Thyroid gland (tissue), 4 donors: ENCODE data around the gene TMEM127.

Experiments
- CTCF ChIP-seq, 6 experiments: fragments of 200-600 bp in 3 of 6; fragments of 450-650 bp in 3 of 6; sonication (generic) in 3 of 6; IDR thresholded peaks; one replicate each; pipeline ENCODE4 v1.5.1; 2016 to 2019; ENCODE audit warnings: antibody characterized with exemption in 6 of 6, mild to moderate bottlenecking in 2 of 6, inconsistent platforms in 1 of 6, moderate library complexity in 1 of 6
- POLR2A ChIP-seq, 2 donors: fragments of 450-650 bp; IDR thresholded peaks; one replicate each; pipeline ENCODE4 v1.6.1; 2017; ENCODE audit warnings: antibody characterized with exemption in 2 of 2, mild to moderate bottlenecking in 2 of 2, moderate library complexity in 1 of 2

DNA sequence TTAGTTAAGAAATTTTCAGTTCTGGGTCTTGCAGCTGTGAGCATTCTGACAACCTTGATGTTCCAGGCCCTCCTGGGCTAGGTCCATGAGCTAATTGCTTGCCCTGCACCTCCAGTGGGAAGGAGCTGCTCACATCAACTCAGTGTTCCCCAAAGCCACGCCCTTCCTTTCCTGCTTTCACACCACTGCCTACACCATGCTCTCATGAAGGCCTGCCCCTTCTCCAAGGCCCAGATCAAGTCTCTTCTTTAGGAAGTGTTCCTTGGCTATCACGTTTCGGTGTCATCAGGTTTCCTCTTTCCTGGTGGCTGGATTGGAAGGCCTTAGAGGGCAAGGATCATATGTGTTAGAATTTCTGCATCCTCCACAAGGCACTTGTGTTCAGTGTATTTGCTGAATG, 18.8 kb downstream of the TMEM127 start:
- no peak for TF ChIP-seq POLR2A (IDR thresholded peaks at IDR 0.05)
- TF ChIP-seq CTCF (IDR thresholded peaks at IDR 0.05): no peak
